Rectal smooth muscle tissue (tissue), 1 donor: ENCODE results near the gene MYO5A.
"Not testable (repeated sequence)": the region's sequence is repeated elsewhere in the genome, so short reads cannot be mapped to it uniquely, and the experiment has no call there.

Experiments
- H3K27ac ChIP-seq: one replicate; pipeline ENCODE4 v1.7.0; 2013; ENCODE audit warnings: low read depth, low read length, inconsistent platforms
- H3K27me3 ChIP-seq: one replicate; pipeline ENCODE4 v1.7.0; 2013; ENCODE audit warnings: low read length; ENCODE audit not compliant: control insufficient read depth, insufficient read depth
- H3K36me3 ChIP-seq: one replicate; pipeline ENCODE4 v1.7.0; 2013; ENCODE audit warnings: low read length; ENCODE audit not compliant: control insufficient read depth, insufficient read depth
- H3K4me1 ChIP-seq: one replicate; pipeline ENCODE4 v1.7.0; 2013; ENCODE audit warnings: low read length; ENCODE audit not compliant: control insufficient read depth, insufficient read depth
- H3K4me3 ChIP-seq: one replicate; pipeline ENCODE4 v1.7.0; 2013; ENCODE audit warnings: low read length
- H3K9ac ChIP-seq: one replicate; pipeline ENCODE4 v1.7.0; 2013; ENCODE audit warnings: low read length

MYO5A gene

GRCh38 chr15:52495125-52495524 is 33.6 kb downstream of the MYO5A start:
- Histone ChIP-seq H3K9ac (no peak overlapping the region), H3K27me3 (no peaks in the 10 kb centered on the region), H3K4me3 (no peak overlapping the region), H3K27ac (no peak overlapping the region), H3K36me3 (no peaks in the 10 kb centered on the region), H3K4me1 (no peaks in the 10 kb centered on the region)

- no peaks in the 10 kb centered on the region for H3K4me1 ChIP-seq
- H3K27ac ChIP-seq, result no peak overlapping the region
- no peaks in the 10 kb centered on the region for H3K36me3 ChIP-seq
- H3K9ac ChIP-seq, result no peak overlapping the region
- no peaks in the 10 kb centered on the region for H3K27me3 ChIP-seq
- H3K4me3 ChIP-seq, result no peak overlapping the region
Measured at GRCh38 chr15:52493968-52494367, 34.7 kb downstream of the MYO5A start.

DNA sequence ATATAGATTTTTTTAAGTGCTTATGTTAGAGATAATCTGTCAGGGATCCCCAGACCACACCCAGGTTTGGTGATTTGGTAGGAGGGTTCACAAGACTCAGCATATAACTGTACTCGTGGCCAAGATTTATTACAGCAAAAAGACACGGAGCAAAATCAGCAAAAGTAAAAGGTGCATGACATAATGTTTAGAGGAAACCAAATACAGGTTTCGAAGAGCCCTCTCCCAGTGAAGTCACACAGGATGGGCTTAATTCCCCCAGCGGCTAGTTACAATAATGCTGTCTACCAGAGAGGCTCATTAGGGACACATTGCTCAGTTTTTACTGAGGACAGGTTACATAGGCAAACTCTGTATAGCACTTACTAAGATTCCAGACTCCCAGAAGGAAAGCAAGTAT is 36.5 kb downstream of the MYO5A start:
- H3K9ac ChIP-seq, result no peak overlapping the region
- H3K4me3 ChIP-seq, result no peak overlapping the region
- H3K36me3 ChIP-seq, result no peaks in the 10 kb centered on the region
- H3K4me1 ChIP-seq, result no peaks in the 10 kb centered on the region
- no peak overlapping the region for H3K27ac ChIP-seq
- H3K27me3 ChIP-seq, result no peaks in the 10 kb centered on the region

- H3K9ac ChIP-seq, result no peak overlapping the region
- H3K27me3 ChIP-seq, result no peaks in the 10 kb centered on the region
- no peaks in the 10 kb centered on the region for H3K4me1 ChIP-seq
- H3K36me3 ChIP-seq, result no peaks in the 10 kb centered on the region
- no peak overlapping the region for H3K4me3 ChIP-seq
- H3K27ac ChIP-seq, result no peak overlapping the region
Measured at GRCh38 chr15:52491472-52491871, 37.2 kb downstream of the MYO5A start.

DNA sequence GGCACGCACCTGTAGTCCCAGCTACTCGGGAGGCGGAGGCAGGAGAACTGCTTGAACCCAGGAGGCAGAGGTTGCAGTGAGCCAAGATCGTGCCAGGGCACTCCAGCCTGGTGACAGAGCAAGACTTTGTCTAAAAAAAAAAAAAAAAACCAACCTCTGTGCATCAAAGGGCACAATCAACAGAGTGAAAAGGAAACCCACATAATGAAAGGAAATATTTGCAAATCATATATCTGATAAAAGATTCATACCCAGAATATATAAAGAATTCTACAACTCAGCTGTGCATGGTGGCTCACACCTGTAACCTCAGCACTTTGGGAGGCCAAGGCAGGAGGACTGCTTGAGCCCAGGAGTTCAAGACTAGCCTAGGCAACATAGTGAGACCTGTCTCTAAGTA is 39.2 kb downstream of the MYO5A start:
- not testable (repeated sequence) for H3K4me1 ChIP-seq, H3K27ac ChIP-seq, H3K36me3 ChIP-seq, H3K27me3 ChIP-seq, H3K9ac ChIP-seq, H3K4me3 ChIP-seq

DNA sequence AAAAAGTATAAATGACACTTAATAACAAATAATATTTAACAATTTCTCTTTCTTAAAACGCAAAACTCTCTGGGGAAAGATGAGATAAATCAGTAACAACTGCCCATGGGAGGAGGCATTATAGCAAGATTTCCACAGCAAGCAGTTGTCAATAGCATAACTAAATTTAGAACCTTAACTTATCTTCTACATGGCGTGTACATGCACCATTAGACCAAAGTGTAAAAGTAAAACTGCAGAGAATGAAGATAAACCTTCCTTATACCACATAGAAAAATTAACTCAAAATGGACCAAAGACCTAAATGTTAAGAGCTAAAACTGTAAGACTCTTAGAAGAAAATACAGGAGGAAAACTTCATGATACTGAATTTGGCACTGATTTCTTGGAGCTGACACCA is 39.9 kb downstream of the MYO5A start:
- no peaks in the 10 kb centered on the region for H3K27me3 ChIP-seq
- H3K4me1 ChIP-seq, result no peaks in the 10 kb centered on the region
- no peak overlapping the region for H3K4me3 ChIP-seq
- no peaks in the 10 kb centered on the region for H3K36me3 ChIP-seq
- no peak overlapping the region for H3K27ac ChIP-seq
- no peak overlapping the region for H3K9ac ChIP-seq

DNA sequence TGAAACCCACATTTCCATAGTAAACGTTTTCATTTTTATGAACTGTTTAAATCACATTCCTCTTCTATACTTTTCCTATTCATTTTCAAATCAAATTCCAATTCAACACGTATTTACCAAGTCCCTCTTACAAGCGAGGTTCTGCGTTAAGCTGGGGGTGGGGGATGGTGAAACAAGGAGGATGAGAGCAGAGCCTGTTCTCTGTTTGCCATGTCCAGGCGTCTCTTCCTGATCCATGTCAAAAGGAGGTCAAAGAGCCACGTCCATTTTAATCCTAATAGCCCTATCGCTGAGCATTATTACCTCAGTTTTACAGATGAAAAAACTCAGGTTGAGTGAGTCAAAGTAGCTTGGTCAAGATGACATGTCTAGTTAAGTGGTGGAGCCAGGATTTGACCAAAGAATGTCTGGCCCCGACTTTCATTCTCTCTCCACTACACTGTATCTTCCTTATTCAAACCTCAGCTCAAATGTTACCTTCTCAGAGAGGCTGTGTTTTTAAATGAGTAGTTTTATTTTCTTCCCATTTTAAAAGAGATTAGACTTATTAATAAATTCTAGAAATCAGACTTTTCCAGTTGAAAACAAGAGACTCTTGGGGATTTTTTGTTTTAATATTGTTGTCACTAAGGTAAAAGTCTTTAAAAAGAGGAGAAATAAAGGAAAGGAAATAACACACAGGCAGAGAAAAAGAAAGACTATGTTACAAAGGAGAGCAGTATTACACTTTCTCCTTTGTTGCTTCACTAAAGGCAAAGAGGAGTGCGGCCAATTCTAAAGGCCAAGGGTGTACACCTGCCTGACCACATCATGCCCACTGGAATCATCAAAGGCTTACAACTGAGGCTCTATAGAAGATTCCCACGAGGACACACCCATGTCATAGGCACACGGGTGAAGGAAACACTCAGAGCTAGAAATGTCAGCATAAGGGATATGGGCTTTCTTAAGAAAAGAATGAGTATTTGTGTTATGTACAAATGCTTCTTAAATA is 42.4 kb downstream of the MYO5A start:
- Histone ChIP-seq H3K27me3 (no peaks in the 10 kb centered on the region), H3K4me3 (no peak overlapping the region), H3K27ac (no peak overlapping the region), H3K36me3 (no peaks in the 10 kb centered on the region), H3K9ac (no peak overlapping the region), H3K4me1 (no peaks in the 10 kb centered on the region)

- no peaks in the 10 kb centered on the region for H3K4me1 ChIP-seq
- no peak overlapping the region for H3K27ac ChIP-seq
- no peaks in the 10 kb centered on the region for H3K27me3 ChIP-seq
- H3K36me3 ChIP-seq, result no peaks in the 10 kb centered on the region
- no peak overlapping the region for H3K9ac ChIP-seq
- H3K4me3 ChIP-seq, result no peak overlapping the region
Measured at GRCh38 chr15:52485290-52485689, 43.4 kb downstream of the MYO5A start.

GRCh38 chr15:52483707-52484106 is 45.0 kb downstream of the MYO5A start:
- H3K4me3 ChIP-seq, result no peak overlapping the region
- no peaks in the 10 kb centered on the region for H3K36me3 ChIP-seq
- H3K27ac ChIP-seq, result no peak overlapping the region
- no peak overlapping the region for H3K9ac ChIP-seq
- no peaks in the 10 kb centered on the region for H3K4me1 ChIP-seq
- H3K27me3 ChIP-seq, result no peaks in the 10 kb centered on the region

DNA sequence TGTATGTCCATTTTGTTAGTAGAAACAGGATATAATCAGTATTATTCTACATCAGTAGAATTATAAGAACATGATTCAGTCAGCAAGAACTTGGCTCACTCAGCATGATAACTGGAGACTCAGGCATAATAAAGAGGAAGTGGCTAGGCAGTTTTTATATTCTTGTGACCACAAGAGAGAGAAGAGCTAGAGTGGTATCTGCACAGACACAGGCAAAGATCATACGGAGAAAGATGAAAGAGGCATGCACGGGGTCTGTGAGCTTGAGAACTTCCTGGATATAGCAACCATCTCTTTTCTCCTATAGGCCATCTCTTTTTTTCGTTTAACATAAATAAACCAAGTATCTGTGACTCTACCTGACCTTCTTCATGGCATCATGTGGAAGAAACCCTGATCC is 46.8 kb downstream of the MYO5A start:
- H3K27ac ChIP-seq, result no peak overlapping the region
- H3K4me3 ChIP-seq, result no peak overlapping the region
- H3K4me1 ChIP-seq, result no peaks in the 10 kb centered on the region
- no peaks in the 10 kb centered on the region for H3K27me3 ChIP-seq
- H3K36me3 ChIP-seq, result no peaks in the 10 kb centered on the region
- H3K9ac ChIP-seq, result no peak overlapping the region

DNA sequence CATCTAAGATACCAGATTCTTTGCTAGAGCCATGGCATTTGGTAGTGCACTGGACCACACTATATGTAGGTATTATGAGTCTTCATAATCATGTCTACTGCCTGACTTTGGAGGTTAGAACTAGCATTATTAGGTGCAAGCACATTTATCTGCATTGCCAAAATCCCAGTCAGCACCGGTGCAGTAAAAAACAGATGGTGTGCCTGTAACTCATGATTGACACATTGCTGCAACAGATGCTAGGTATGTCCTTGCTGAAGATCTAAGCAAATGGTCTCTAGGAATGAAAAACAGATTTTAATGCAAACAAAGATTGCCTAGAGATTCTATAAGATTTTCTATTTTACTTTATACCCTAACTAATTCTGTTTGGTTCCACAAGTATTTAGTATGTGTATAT is 47.7 kb downstream of the MYO5A start:
- no peak overlapping the region for H3K4me3 ChIP-seq
- H3K27me3 ChIP-seq, result no peaks in the 10 kb centered on the region
- no peaks in the 10 kb centered on the region for H3K4me1 ChIP-seq
- no peak overlapping the region for H3K27ac ChIP-seq
- no peak overlapping the region for H3K9ac ChIP-seq
- no peaks in the 10 kb centered on the region for H3K36me3 ChIP-seq

DNA sequence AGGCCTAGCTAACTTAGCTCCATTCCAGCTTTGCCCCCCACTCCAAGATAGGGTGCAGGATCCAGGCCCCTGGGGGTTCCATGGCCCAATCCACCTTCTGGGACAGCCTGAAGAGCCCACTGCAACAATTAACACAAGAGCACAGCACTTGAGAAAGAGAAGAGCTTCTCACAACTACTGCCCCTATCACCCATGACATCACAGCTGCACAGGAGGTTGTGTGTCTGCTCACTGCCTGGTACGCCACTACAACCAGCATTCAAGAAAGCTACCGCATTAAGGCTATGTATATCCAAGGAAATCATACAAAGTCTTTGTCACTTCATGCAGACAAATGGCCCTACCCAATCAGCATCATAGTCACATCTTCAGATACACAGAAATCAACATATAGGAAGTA is 62.0 kb downstream of the MYO5A start:
- no peaks in the 10 kb centered on the region for H3K36me3 ChIP-seq
- H3K4me1 ChIP-seq, result no peaks in the 10 kb centered on the region
- no peak overlapping the region for H3K27ac ChIP-seq
- no peak overlapping the region for H3K9ac ChIP-seq
- no peak overlapping the region for H3K4me3 ChIP-seq
- no peaks in the 10 kb centered on the region for H3K27me3 ChIP-seq

DNA sequence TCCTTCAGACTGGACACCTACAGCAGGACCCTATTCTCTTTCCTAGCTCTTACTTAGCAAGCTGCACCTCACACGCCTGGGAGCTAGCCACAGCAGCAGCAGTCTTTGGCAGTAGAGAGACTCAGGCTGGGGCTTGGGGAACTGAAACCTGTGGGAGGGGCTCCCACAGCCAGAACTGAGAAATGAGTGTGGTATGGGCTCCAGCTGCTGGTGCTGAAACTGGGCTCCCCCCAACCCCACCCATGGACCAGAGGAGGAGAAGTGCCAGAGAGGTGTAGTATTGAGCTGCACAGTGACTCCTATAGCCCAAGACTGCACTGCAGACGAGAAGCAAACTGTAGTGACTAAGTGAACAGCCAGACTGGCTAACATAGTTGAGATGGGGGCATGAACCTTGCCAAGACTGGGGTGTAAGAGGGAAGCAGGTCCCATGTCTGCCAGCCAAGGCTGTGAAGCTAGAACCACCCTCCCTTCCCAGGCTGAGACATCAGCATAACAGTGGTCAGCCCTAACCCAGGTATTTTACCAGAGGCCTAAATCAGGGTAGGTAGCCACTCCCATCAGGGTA is 62.5 kb downstream of the MYO5A start:
- Histone ChIP-seq H3K27me3 (no peaks in the 10 kb centered on the region), H3K4me3 (no peak overlapping the region), H3K9ac (no peak overlapping the region), H3K36me3 (no peaks in the 10 kb centered on the region), H3K27ac (no peak overlapping the region), H3K4me1 (no peaks in the 10 kb centered on the region)
